Upper lobe of right lung (tissue), 1 donor: ENCODE data around the gene AKNA. TPM values are rescaled to one million over a fixed set of nuclear protein-coding genes. Genes with fewer than 3 reads are reported as not detected.

Experiments used
- ATAC-seq: fragments of 200-7000 bp; cut with Tn5 transposase; one replicate; pipeline ENCODE4 v1.9.1; 2020; ENCODE audit warnings: mild to moderate bottlenecking, moderate library complexity
- DNase-seq: peaks from one replicate; pipeline ENCODE4 v3.0.0-alpha.2; 2020
- H3K27ac ChIP-seq: fragments of 200-600 bp; one replicate; pipeline ENCODE4 v1.8.0; 2022
- H3K27me3 ChIP-seq: fragments of 200-600 bp; one replicate; pipeline ENCODE4 v1.8.0; 2022; ENCODE audit warnings: mild to moderate bottlenecking
- H3K36me3 ChIP-seq: fragments of 200-600 bp; one replicate; pipeline ENCODE4 v1.8.0; 2022
- H3K4me1 ChIP-seq: fragments of 200-600 bp; one replicate; pipeline ENCODE4 v1.8.0; 2022
- H3K4me3 ChIP-seq: fragments of 200-600 bp; one replicate; pipeline ENCODE4 v1.8.0; 2022; ENCODE audit warnings: mild to moderate bottlenecking
- H3K9me3 ChIP-seq: fragments of 200-600 bp; one replicate; pipeline ENCODE4 v1.8.0; 2022
- intact Hi-C: fragments of 100-400 bp; cut with DNase I; formaldehyde crosslinking; loops from one replicate; pipeline ENCODE4 v1.11.0; 2022
- total RNA-seq: library from RNA; stranded (reverse); fragmentation: NEBNext Ultra II Directional; extraction: Animal tissue kit (Norgen Biotek cat#: 25700); gene quantifications from one replicate; pipeline ENCODE4 v1.2.1, GENCODE V29; 2021
- TF ChIP-seq, protein P1 (sequence below): fragments of 200-600 bp; IDR thresholded peaks from one replicate; pipeline ENCODE4 v1.8.0; 2022; ENCODE audit warnings: antibody characterized with exemption
- donor health status: DM: no; HTN: yes; CAD: no; lungs with severe emphysema.

The AKNA gene
- total RNA-seq, 1 donor from 2014 or later = 54.7 TPM

DNA sequence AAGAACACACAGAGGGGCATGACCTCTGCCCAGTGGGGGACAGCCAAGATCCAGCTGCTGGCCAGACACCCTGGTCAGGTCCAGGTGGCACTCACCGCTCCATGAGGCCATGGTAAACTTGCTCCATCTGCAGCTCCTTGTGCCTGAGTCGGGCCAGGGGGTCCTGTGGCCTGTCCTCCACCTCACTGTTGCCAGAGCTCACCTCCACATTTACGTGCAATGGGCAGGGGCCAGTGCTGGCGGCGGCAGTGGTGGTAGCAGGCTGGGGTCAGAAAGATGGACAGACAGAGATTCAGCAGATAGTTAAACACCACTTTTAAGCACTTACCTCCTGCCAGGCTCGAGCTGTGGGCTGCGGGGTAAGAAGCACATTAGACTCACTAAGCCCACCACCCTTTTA, 28.0 kb downstream of the AKNA start:
- TF ChIP-seq, protein P1, sequence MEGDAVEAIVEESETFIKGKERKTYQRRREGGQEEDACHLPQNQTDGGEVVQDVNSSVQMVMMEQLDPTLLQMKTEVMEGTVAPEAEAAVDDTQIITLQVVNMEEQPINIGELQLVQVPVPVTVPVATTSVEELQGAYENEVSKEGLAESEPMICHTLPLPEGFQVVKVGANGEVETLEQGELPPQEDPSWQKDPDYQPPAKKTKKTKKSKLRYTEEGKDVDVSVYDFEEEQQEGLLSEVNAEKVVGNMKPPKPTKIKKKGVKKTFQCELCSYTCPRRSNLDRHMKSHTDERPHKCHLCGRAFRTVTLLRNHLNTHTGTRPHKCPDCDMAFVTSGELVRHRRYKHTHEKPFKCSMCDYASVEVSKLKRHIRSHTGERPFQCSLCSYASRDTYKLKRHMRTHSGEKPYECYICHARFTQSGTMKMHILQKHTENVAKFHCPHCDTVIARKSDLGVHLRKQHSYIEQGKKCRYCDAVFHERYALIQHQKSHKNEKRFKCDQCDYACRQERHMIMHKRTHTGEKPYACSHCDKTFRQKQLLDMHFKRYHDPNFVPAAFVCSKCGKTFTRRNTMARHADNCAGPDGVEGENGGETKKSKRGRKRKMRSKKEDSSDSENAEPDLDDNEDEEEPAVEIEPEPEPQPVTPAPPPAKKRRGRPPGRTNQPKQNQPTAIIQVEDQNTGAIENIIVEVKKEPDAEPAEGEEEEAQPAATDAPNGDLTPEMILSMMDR = no peak
- Histone ChIP-seq H3K36me3 (peaks cover 99% of the 10 kb centered on the region), H3K4me1 (peaks cover 16% of the 10 kb centered on the region), H3K27ac (no peak overlapping the region), H3K4me3 (no peak overlapping the region), H3K9me3 (no peaks in the 10 kb centered on the region), H3K27me3 (no peaks in the 10 kb centered on the region)
- intact Hi-C loops = no loop called here
- ATAC-seq (no peak), DNase-seq (peak; percentile 44)

DNA sequence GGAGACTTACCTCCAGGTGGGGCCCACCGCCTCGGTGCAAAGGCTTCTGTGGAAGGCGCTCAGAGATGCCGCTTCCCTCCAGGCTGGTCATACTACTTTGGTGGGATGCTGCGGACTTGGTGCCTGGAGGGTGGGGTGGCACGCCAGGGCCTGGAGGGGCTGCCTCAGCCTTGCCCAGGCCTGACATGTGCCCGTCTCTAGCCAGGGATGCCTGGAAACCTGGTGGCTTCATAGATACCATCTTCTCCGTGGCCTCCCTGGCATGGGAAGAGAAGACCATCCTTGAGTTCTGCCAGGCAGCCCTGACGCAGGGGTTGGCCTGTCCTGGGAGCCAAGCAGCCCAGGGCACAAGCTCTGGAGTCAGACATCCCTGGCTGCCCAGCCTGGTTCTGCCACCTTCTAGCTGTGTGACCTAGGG, 29.9 kb downstream of the AKNA start:
- intact Hi-C loops = no loop called here
- peaks cover 99% of the 10 kb centered on the region for H3K36me3 ChIP-seq
- ATAC-seq = no peak

DNA sequence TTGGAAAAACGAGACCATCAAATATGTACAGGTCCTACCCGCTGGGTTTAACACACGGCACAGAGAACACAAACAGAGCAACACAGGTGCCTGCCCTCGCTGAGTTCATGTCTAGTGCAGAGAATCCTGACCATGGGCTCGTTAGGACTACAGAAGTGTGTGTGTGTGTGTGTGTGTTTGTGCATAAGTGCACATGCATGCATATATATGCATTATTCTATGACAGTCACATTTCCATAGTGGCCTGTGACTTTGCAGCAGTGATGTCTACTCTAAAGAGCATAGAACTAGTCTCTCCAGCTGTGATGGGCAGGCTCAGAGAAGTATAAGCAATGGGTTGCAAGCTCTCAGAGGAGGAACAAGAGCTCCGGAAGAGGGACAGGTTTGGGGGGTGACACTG, 30.4 kb downstream of the AKNA start:
- TF ChIP-seq, protein P1 = no peak
- no peak overlapping the region for H3K4me3 ChIP-seq
- H3K27me3 ChIP-seq = no peaks in the 10 kb centered on the region
- H3K36me3 ChIP-seq = peaks cover 100% of the 10 kb centered on the region
- no peaks in the 10 kb centered on the region for H3K9me3 ChIP-seq
- intact Hi-C loops = no loop called here
- DNase-seq (no peak), ATAC-seq (no peak)
- no peaks in the 10 kb centered on the region for H3K4me1 ChIP-seq
- no peak overlapping the region for H3K27ac ChIP-seq

More for the DNA sequence above, 29.9 kb downstream of the AKNA start:
- no peak overlapping the region for H3K4me3 ChIP-seq
- H3K4me1 ChIP-seq = no peaks in the 10 kb centered on the region
- TF ChIP-seq, protein P1 = no peak
- DNase-seq = peak; percentile 49
- H3K9me3 ChIP-seq = no peaks in the 10 kb centered on the region
- no peaks in the 10 kb centered on the region for H3K27me3 ChIP-seq
- H3K27ac ChIP-seq = no peak overlapping the region

DNA sequence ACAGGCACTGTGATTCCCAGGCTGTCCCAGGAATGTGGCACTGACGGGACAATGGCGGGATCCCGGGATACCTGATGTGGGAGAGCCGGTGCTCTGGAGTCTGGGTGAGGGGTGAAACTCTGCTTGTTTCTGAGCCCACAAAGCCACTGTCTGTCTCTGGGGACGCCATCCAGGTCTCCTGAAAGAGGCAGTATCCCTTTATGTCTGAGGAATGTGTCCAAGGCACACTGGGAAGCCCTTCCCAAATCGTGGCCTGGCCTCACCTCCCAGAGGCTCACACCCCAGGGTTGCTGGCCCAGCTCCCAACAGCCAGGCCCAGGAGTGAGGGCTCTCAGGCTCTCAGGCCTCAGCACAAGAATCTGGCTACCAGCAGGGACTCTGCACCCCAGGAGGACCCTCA, 31.0 kb downstream of the AKNA start:
- H3K27me3 ChIP-seq = no peaks in the 10 kb centered on the region
- H3K27ac ChIP-seq = no peak overlapping the region
- ATAC-seq (no peak), DNase-seq (peak; percentile 47)
- intact Hi-C loops = no loop called here
- TF ChIP-seq, protein P1 = no peak
- H3K4me1 ChIP-seq = no peaks in the 10 kb centered on the region
- H3K4me3 ChIP-seq = no peak overlapping the region
- peaks cover 100% of the 10 kb centered on the region for H3K36me3 ChIP-seq
- no peaks in the 10 kb centered on the region for H3K9me3 ChIP-seq

DNA sequence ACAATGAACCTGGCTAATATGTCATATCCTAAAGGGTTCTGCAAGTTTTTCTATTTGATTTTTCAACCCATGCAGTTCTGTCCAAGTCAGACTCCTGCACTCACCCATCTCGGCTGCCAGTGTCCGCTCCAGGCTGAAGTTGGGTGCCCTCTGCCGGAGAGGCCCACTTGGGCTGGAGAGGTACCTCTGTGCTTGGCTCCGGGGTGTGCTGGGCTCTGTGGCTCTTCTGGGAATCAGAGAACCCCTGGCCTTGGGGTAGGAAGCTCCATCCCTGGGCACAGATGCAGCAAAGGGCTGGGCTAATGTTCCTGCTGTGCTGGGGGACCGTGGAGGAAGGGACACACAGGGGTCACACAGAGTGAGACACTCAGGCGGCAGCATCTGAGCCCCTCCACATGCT, 32.0 kb downstream of the AKNA start:
- Histone ChIP-seq H3K9me3 (no peaks in the 10 kb centered on the region), H3K27me3 (no peaks in the 10 kb centered on the region), H3K36me3 (peaks cover 100% of the 10 kb centered on the region), H3K27ac (no peak overlapping the region), H3K4me3 (no peak overlapping the region), H3K4me1 (peaks cover 3% of the 10 kb centered on the region)
- intact Hi-C loops = no loop called here
- ATAC-seq (no peak), DNase-seq (peak; percentile 48)
- TF ChIP-seq, protein P1 = no peak

DNA sequence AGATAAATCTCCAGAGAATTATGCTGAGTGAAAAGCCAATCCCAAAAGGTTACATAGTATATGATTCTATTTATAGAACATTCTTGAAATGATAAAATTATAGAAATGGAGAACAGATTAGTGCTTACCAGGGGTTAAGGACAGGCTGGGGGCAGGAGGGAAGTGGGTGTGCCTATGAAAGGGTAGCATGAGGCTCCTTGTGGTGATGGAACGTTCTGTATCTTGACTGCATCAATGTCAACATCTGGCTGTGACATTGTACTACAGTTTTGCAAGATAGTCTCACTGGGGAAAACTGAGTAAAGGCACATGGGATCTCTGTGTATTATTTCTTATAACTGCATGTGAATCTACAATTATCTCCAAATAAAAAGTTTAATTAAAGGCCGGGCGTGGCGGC, 35.9 kb downstream of the AKNA start:
- H3K9me3 ChIP-seq = no peaks in the 10 kb centered on the region
- H3K36me3 ChIP-seq = peaks cover 98% of the 10 kb centered on the region
- H3K27ac ChIP-seq = no peak overlapping the region
- H3K4me1 ChIP-seq = peaks cover 28% of the 10 kb centered on the region
- TF ChIP-seq, protein P1 = no peak
- ATAC-seq (peak; percentile 27), DNase-seq (no peak)
- no peaks in the 10 kb centered on the region for H3K27me3 ChIP-seq
- intact Hi-C loops = no loop called here
- no peak overlapping the region for H3K4me3 ChIP-seq
